GM19351 (cell line): Measurements from ENCODE around the gene CYP26B1.

ENCODE experiments used
- ATAC-seq: cut with Tn5 transposase; IDR thresholded peaks from one replicate; pipeline ENCODE4 v1.9.1; 2021; ENCODE audit warnings: mild to moderate bottlenecking, moderate library complexity; ENCODE audit not compliant: unreplicated experiment

CYP26B1 gene

GRCh38 chr2:72141881-72142451 is 5.7 kb downstream of the CYP26B1 start:
- no peak for ATAC-seq

- ATAC-seq: no peak
These were observed 6.5 kb downstream of the CYP26B1 start for GRCh38 chr2:72141032-72141645.

- no peak for ATAC-seq
These were observed 7.1 kb downstream of the CYP26B1 start for GRCh38 chr2:72140621-72140960.

GRCh38 chr2:72139874-72140620 is 7.6 kb downstream of the CYP26B1 start:
- no peak for ATAC-seq

- no peak for ATAC-seq
These were observed 8.2 kb downstream of the CYP26B1 start for GRCh38 chr2:72139471-72139873.

GRCh38 chr2:72138921-72139381 is 8.7 kb downstream of the CYP26B1 start:
- no peak for ATAC-seq

GRCh38 chr2:72138011-72138881 is 9.4 kb downstream of the CYP26B1 start:
- ATAC-seq: peak; percentile 1

- peak; percentile 91 for ATAC-seq
These were observed 10.1 kb downstream of the CYP26B1 start for GRCh38 chr2:72137498-72138010.

- ATAC-seq: peak; percentile 18
These were observed 10.6 kb downstream of the CYP26B1 start for GRCh38 chr2:72136933-72137497.

GRCh38 chr2:72136331-72136730 is 11.3 kb downstream of the CYP26B1 start:
- no peak for ATAC-seq

- no peak for ATAC-seq
These were observed 11.7 kb downstream of the CYP26B1 start for GRCh38 chr2:72135921-72136320.

- no peak for ATAC-seq
These were observed 12.5 kb downstream of the CYP26B1 start for GRCh38 chr2:72134997-72135800.

- no peak for ATAC-seq
These were observed 13.2 kb downstream of the CYP26B1 start for GRCh38 chr2:72134408-72134996.

GRCh38 chr2:72133721-72134407 is 13.8 kb downstream of the CYP26B1 start:
- ATAC-seq: no peak

- ATAC-seq: no peak
These were observed 14.5 kb downstream of the CYP26B1 start for GRCh38 chr2:72132981-72133720.

- ATAC-seq: no peak
These were observed 15.5 kb downstream of the CYP26B1 start for GRCh38 chr2:72131916-72132841.

GRCh38 chr2:72131371-72131891 is 16.2 kb downstream of the CYP26B1 start:
- no peak for ATAC-seq
